K562 (cell line): ENCODE results near the gene CHCHD1. TPM values are rescaled to one million over a fixed set of nuclear protein-coding genes. Genes with fewer than 3 reads are reported as not detected.
A peak's percentile ranks its signal among the peaks of the same experiment; 100 is the strongest.

Source experiments
- ADNP ChIP-seq: fragments of 200-800 bp; sonication (Bioruptor generic); IDR thresholded peaks from 2 replicates; pipeline ENCODE4 v1.6.1; 2016; ENCODE audit warnings: missing genetic modification characterization, missing compliant biosample characterization
- CREB3 ChIP-seq: fragments of 450-650 bp; conservative IDR thresholded peaks from 2 replicates; pipeline ENCODE4 v1.6.1; 2016; ENCODE audit warnings: missing genetic modification characterization, low read depth, mild to moderate bottlenecking, missing compliant biosample characterization, moderate library complexity
- E2F3 ChIP-seq: fragments of 250-450 bp; sonication (Bioruptor Pico); IDR thresholded peaks from 2 replicates; pipeline ENCODE4 v1.4.0; 2020; ENCODE audit warnings: mild to moderate bottlenecking
- HDAC3 ChIP-seq: fragments of 450-650 bp; IDR thresholded peaks from 2 replicates; pipeline ENCODE4 v1.6.1; 2018; ENCODE audit warnings: borderline replicate concordance, mild to moderate bottlenecking, moderate library complexity; ENCODE audit not compliant: partially characterized antibody
- NR0B1 ChIP-seq: fragments of 450-650 bp; IDR thresholded peaks from one replicate; pipeline ENCODE4 v1.6.1; 2018; ENCODE audit warnings: mild to moderate bottlenecking, moderate library complexity; ENCODE audit not compliant: partially characterized antibody
- PTRF ChIP-seq: fragments of 450-650 bp; IDR thresholded peaks from 2 replicates; pipeline ENCODE4 v1.6.1; 2016; ENCODE audit warnings: mild to moderate bottlenecking, missing genetic modification characterization, missing compliant biosample characterization
- PURB ChIP-seq: sonication (generic); formaldehyde crosslinking; IDR thresholded peaks from 2 replicates; pipeline ENCODE4 v1.9.0; 2021; ENCODE audit warnings: low read depth, mild to moderate bottlenecking, missing genetic modification reagents
- SREBF1 ChIP-seq: fragments of 150-350 bp; IDR thresholded peaks from 2 replicates; pipeline ENCODE4 v1.6.1; 2014; ENCODE audit warnings: antibody characterized with exemption, low read depth, low read length, borderline replicate concordance
- SRSF9 ChIP-seq: fragments of 200-400 bp; formaldehyde crosslinking; IDR thresholded peaks from 2 replicates; pipeline ENCODE4 v1.6.1; 2017; ENCODE audit warnings: low read depth, low read length, borderline replicate concordance
- STAT5A ChIP-seq: IDR thresholded peaks from 2 replicates; pipeline ENCODE4 v1.6.1; 2012; ENCODE audit warnings: low read length, inconsistent platforms, borderline replicate concordance
- TCF3 ChIP-seq: sonication (generic); formaldehyde crosslinking; IDR thresholded peaks from 2 replicates; pipeline ENCODE4 v1.4.0; 2020; ENCODE audit warnings: mild to moderate bottlenecking, missing genetic modification reagents
- TEAD1 ChIP-seq, 2 experiments: fragments of 450-650 bp in 1 of 2; sonication (generic) in 1 of 2; formaldehyde crosslinking; IDR thresholded peaks; 2 replicates each; pipeline versions ENCODE4 v1.4.0 to v1.8.0; 2020 to 2022; ENCODE audit warnings: mild to moderate bottlenecking in 2 of 2, missing genetic modification reagents in 1 of 2
- THRAP3 ChIP-seq: fragments of 450-650 bp; IDR thresholded peaks from 2 replicates; pipeline ENCODE4 v1.6.1; 2016; ENCODE audit warnings: mild to moderate bottlenecking, inconsistent platforms, borderline replicate concordance
- ZBTB33 ChIP-seq: sonication (generic); formaldehyde crosslinking; IDR thresholded peaks from 2 replicates; pipeline ENCODE4 v1.8.1; 2023; ENCODE audit warnings: mild to moderate bottlenecking, missing genetic modification reagents
- ZBTB43 ChIP-seq: sonication (generic); formaldehyde crosslinking; IDR thresholded peaks from 2 replicates; pipeline ENCODE4 v1.8.0; 2023; ENCODE audit warnings: mild to moderate bottlenecking, missing genetic modification reagents
- ZC3H8 ChIP-seq: fragments of 450-650 bp; IDR thresholded peaks from 2 replicates; pipeline ENCODE4 v1.6.1; 2017
- ZNF197 ChIP-seq: fragments of 200-800 bp; sonication (Bioruptor generic); IDR thresholded peaks from 2 replicates; pipeline ENCODE4 v1.6.1; 2016; ENCODE audit warnings: low read depth, missing genetic modification characterization, missing compliant biosample characterization
- ZNF232 ChIP-seq: sonication (generic); formaldehyde crosslinking; IDR thresholded peaks from 2 replicates; pipeline ENCODE4 v1.8.0; 2022; ENCODE audit warnings: mild to moderate bottlenecking, missing genetic modification reagents
- polyA plus RNA-seq, 8 experiments: library from polyadenylated mRNA; depleted of rRNA in 4 of 8; stranded (reverse) in 5 of 8; unstranded in 3 of 8; fragments of >200 nt; fragmentation: Nextera tagmentation in 2 of 8; fragmentation: Illumina TruSeq in 1 of 8; extraction: Ambion mirVana in 2 of 8; extraction: Trizol in 1 of 8; gene quantifications; 2 replicates each; pipeline versions ENCODE4 v1.2.1 to v1.2.3, GENCODE V29; 2011 to 2014; ENCODE audit warnings: inconsistent platforms in 1 of 8, missing spikeins in 1 of 8
- total RNA-seq, 7 experiments: library from RNA; depleted of rRNA in 6 of 7; stranded (reverse); fragments of >200 nt in 6 of 7; fragmentation: Illumina TruSeq in 2 of 7; extraction: Trizol in 2 of 7; gene quantifications; 2 replicates each; pipeline versions ENCODE4 v1.2.1 to v1.2.3, GENCODE V29; 2011 to 2021; ENCODE audit warnings: low replicate concordance in 1 of 7

The CHCHD1 gene
- total and polyA plus RNA-seq, 9 of the 15 experiments (the other 6 are each of a cell fraction or from before 2014, with no cell fraction given), result 52.9 to 126 (median 83.4) TPM

- peak; percentile 39; the same call in 1 of the 2 replicates for TF ChIP-seq ZBTB33 (CRISPR knock-in tag)
- TF ChIP-seq E2F3 (CRISPR knock-in tag), result peak; percentile 80
- no peak for TF ChIP-seq SREBF1
- TF ChIP-seq TCF3 (CRISPR knock-in tag), result no peak; the same call in 1 of the 2 replicates
- TF ChIP-seq PURB, result no peak
- peak; percentile 62 to 84; a peak in 1 of 4 replicates for TF ChIP-seq TEAD1 (CRISPR knock-in tag; IDR thresholded peaks at IDR 0.05)
- no peak for TF ChIP-seq ZBTB43
- TF ChIP-seq ZC3H8, result no peak
- no peak for TF ChIP-seq NR0B1
- no peak for TF ChIP-seq ZNF197 (CRISPR knock-in tag)
- TF ChIP-seq PTRF (tag), result no peak
- no peak for TF ChIP-seq SRSF9
- no peak; the same call in 1 of the 2 replicates for TF ChIP-seq ZNF232 (CRISPR knock-in tag)
- no peak for TF ChIP-seq CREB3 (tag)
- no peak for TF ChIP-seq STAT5A
- no peak for TF ChIP-seq ADNP (tag)
- no peak for TF ChIP-seq THRAP3
- no peak for TF ChIP-seq HDAC3
Observed at GRCh38 chr10:73772281-73773151, 9.3 kb upstream of the CHCHD1 start (continued).
